Activated naive CD8-positive, alpha-beta T cell treated with anti-CD3 and anti-CD28 coated beads for 36 hours (primary cell): ENCODE results near the gene TNNT1. TPM values are rescaled to one million over a fixed set of nuclear protein-coding genes. Genes with fewer than 3 reads are reported as not detected.

Experiments
- DNase-seq: peaks from one replicate; pipeline ENCODE4 v3.0.0; 2021
- H3K27ac Mint-ChIP-seq: one replicate; pipeline ENCODE4 v1.8.0; 2022; ENCODE audit warnings: mild to moderate bottlenecking, moderate library complexity, mixed read lengths
- H3K27me3 Mint-ChIP-seq: one replicate; pipeline ENCODE4 v1.8.0; 2022; ENCODE audit warnings: mild to moderate bottlenecking, mixed read lengths
- H3K36me3 Mint-ChIP-seq: one replicate; pipeline ENCODE4 v1.8.0; 2021; ENCODE audit warnings: mild to moderate bottlenecking, mixed read lengths
- H3K4me1 Mint-ChIP-seq: one replicate; pipeline ENCODE4 v1.8.0; 2021; ENCODE audit warnings: mixed read lengths
- H3K4me3 Mint-ChIP-seq: one replicate; pipeline ENCODE4 v1.8.0; 2022; ENCODE audit warnings: mild to moderate bottlenecking, moderate library complexity, mixed read lengths
- H3K9me3 Mint-ChIP-seq: one replicate; pipeline ENCODE4 v1.8.0; 2022; ENCODE audit warnings: mixed read lengths
- total RNA-seq, 2 experiments: library from RNA; stranded (reverse); gene quantifications; one replicate each; pipeline ENCODE4 v1.2.3, GENCODE V29; 2021

The TNNT1 gene
- total RNA-seq, 2 experiments from 2014 or later: not detected

GRCh38 chr19:55134736-55135135 lies 14.3 kb downstream of the TNNT1 start:
- no peak for DNase-seq
- H3K4me1 Mint-ChIP-seq: peaks cover 2% of the 10 kb centered on the region
- no peaks in the 10 kb centered on the region for H3K36me3 Mint-ChIP-seq
- no peak overlapping the region for H3K4me3 Mint-ChIP-seq
- peaks cover 75% of the 10 kb centered on the region for H3K27me3 Mint-ChIP-seq
- H3K27ac Mint-ChIP-seq: no peak overlapping the region
- no peaks in the 10 kb centered on the region for H3K9me3 Mint-ChIP-seq

DNA sequence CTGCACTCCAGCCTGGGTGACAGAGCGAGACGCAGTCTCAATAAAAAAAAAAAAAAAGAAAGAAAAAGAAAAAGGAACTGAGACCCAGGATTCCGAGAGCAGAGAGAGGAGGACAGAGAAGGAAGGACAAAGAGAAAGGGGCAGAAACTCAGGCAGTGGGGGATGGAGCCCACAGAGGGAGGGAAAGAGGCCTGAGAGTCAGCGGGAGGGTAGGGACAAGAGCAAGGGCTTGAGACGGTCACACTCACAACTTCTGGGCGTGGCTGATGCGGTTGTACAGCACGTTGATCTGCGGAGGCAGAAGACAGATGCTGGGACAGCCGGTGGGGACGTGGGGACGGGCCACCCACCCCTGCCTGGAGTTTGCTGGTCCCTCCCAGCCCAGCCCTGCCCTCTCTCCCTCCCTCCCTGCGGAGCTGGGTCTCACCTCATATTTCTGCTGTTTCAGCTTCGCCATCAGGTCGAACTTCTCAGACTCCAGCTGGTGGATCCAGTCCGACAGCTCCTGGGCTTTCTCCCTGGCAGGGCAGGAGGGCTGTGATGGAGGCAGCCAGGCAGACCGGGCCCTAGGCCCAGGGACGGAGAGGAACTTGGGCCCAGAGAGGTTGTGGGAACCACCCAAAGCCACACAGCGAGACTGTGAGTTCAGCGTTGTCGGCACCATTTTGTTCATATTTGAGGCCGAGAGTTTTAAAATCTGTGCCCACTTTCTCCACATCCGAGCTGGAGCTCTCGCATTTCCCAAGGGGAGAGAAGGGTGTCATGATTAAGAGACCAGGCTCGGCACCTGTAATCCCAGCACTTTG lies 15.2 kb downstream of the TNNT1 start:
- no peak overlapping the region for H3K4me3 Mint-ChIP-seq
- H3K27me3 Mint-ChIP-seq: peaks cover 72% of the 10 kb centered on the region
- H3K27ac Mint-ChIP-seq: no peak overlapping the region
- H3K36me3 Mint-ChIP-seq: no peaks in the 10 kb centered on the region
- H3K4me1 Mint-ChIP-seq: peaks cover 2% of the 10 kb centered on the region
- no peak for DNase-seq
- H3K9me3 Mint-ChIP-seq: no peaks in the 10 kb centered on the region

- Mint-ChIP-seq H3K9me3 (no peaks in the 10 kb centered on the region), H3K27me3 (peaks cover 69% of the 10 kb centered on the region), H3K27ac (no peak overlapping the region), H3K4me1 (peaks cover 2% of the 10 kb centered on the region), H3K4me3 (no peak overlapping the region), H3K36me3 (no peaks in the 10 kb centered on the region)
- no peak for DNase-seq
Measured at GRCh38 chr19:55132453-55133129, 16.4 kb downstream of the TNNT1 start.

- Mint-ChIP-seq H3K27me3 (peaks cover 70% of the 10 kb centered on the region), H3K4me1 (peaks cover 2% of the 10 kb centered on the region), H3K27ac (no peak overlapping the region), H3K4me3 (no peak overlapping the region), H3K36me3 (no peaks in the 10 kb centered on the region), H3K9me3 (no peaks in the 10 kb centered on the region)
- DNase-seq: no peak
Measured at GRCh38 chr19:55131421-55131820, 17.6 kb downstream of the TNNT1 start.

DNA sequence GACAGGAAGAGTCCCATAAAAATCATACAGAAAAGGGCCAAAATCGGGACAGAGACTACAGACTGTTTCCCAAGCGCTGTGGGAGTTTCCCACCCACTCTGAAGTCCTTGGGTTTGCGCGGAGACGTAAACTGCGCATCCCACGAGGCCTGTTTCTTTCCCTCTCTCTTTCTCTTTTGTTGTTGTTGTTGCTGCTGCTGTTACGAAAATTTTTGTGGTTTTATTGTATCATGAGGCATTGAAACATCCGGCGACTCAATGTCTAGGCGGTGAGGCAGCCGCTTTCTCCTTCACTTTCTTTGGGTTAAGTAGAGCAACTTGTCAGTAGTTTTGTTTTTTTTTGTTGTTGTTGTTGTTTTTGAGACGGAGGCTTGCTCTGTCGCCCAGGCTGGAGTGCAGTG lies 30.0 kb downstream of the TNNT1 start:
- Mint-ChIP-seq H3K9me3 (peaks cover 1% of the 10 kb centered on the region), H3K36me3 (peaks cover 3% of the 10 kb centered on the region), H3K4me3 (peak overlapping the region; percentile 99), H3K27me3 (peaks cover 7% of the 10 kb centered on the region), H3K27ac (no peak overlapping the region), H3K4me1 (peaks cover 18% of the 10 kb centered on the region)
- DNase-seq: no peak

GRCh38 chr19:55118401-55118991 lies 30.5 kb downstream of the TNNT1 start:
- Mint-ChIP-seq H3K9me3 (peaks cover 1% of the 10 kb centered on the region), H3K4me1 (peaks cover 18% of the 10 kb centered on the region), H3K36me3 (peaks cover 3% of the 10 kb centered on the region), H3K27me3 (peaks cover 1% of the 10 kb centered on the region), H3K27ac (peak overlapping the region; percentile 91), H3K4me3 (peak overlapping the region; percentile 99)
- no peak for DNase-seq

DNA sequence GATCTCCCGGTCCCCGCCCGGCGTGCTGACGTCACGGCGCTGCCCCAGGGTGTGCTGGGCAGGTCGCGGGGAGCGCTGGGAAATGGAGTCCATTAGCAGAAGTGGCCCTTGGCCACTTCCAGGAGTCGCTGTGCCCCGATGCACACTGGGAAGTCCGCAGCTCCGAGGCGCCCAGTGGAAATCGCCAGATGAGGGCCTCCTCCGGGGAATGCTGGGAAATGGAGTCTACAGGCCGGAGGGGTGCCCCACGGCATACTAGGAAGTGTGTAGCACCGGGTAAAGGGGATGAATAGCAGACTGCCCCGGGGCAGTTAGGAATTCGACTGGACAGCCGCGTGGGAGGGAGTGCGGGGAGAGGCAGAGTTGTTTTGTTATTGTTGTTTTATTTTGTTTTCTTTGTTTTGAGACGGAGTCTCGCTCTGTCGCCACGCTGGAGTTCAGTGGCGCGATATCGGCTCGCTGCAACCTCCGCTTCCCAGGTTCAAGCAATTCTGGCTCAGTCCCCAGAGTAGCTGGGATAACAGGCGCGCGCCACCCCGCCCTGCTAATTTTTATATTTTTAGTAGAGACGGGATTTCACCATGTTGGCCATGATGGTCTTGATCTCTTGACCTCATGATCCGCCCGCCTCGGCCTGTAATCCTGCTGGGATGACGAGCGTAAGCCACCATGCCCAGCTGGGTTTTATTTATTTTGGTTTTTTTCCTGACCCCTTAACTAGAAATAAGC lies 31.2 kb downstream of the TNNT1 start:
- Mint-ChIP-seq H3K27ac (peak overlapping the region; percentile 91), H3K36me3 (peaks cover 3% of the 10 kb centered on the region), H3K4me1 (peaks cover 18% of the 10 kb centered on the region), H3K4me3 (peak overlapping the region; percentile 99), H3K27me3 (no peaks in the 10 kb centered on the region), H3K9me3 (peaks cover 1% of the 10 kb centered on the region)
- DNase-seq: peak; percentile 98

DNA sequence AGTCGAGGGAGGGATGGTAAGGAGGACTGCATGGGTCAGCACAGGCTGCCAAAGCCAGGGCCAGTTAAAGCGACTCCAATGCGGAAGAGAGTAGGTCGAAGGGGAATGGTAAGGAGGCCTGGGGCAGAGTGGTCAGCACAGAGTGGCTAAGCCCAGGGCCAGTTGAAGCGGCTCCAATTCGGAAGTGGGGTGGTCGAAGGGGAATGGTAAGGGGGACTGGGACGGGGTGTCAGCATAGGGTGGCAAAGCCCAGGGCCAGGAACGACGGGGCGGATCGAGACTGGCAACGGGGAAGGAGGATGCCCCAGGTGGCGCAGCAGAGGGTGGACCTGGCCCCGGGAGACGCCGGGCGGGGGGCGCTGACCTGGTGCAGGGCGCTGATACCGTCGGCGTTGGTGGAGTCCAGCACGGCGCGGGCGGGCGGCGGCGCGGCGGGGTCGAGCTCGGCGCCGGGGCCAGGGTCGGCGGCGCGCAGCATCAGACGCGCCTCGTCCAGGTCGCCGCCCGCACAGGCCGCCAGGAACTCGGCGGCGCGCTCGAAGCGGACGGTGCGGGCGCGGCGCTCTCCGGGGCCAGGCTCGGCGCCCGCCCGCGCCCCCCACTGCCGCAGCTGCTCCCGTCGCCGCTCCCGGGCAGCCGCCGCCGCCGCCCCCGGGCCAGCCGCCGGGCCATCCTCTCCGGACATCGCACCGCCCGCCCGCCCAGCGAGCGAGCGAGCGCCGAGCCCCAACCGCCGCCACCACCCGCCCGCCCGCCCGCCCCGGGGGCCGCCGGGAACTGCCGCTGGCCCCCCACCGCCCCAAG lies 31.9 kb downstream of the TNNT1 start, which contains the start of gene PPP1R12C:
PPP1R12C (minus strand) TSS at position 779 of the 804 bp plus-strand sequence; CDS start at position 685, 94 bp downstream.
- H3K27ac Mint-ChIP-seq: peak within 1 kb of the TSS; percentile 91
- no peaks in the 10 kb centered on the region for H3K27me3 Mint-ChIP-seq
- H3K9me3 Mint-ChIP-seq: peaks cover 1% of the 10 kb centered on the region
- DNase-seq: no peak
- H3K4me1 Mint-ChIP-seq: peaks cover 18% of the 10 kb centered on the region
- peaks cover 3% of the 10 kb centered on the region for H3K36me3 Mint-ChIP-seq
- peak within 1 kb of the TSS; percentile 99 for H3K4me3 Mint-ChIP-seq

- H3K27ac Mint-ChIP-seq: peak overlapping the region; percentile 82
- H3K36me3 Mint-ChIP-seq: peaks cover 3% of the 10 kb centered on the region
- peaks cover 1% of the 10 kb centered on the region for H3K9me3 Mint-ChIP-seq
- peak overlapping the region; percentile 91 for H3K4me3 Mint-ChIP-seq
- peak; percentile 61 for DNase-seq
- no peaks in the 10 kb centered on the region for H3K27me3 Mint-ChIP-seq
- peaks cover 18% of the 10 kb centered on the region for H3K4me1 Mint-ChIP-seq
Measured at GRCh38 chr19:55116232-55116858, 32.7 kb downstream of the TNNT1 start.

DNA sequence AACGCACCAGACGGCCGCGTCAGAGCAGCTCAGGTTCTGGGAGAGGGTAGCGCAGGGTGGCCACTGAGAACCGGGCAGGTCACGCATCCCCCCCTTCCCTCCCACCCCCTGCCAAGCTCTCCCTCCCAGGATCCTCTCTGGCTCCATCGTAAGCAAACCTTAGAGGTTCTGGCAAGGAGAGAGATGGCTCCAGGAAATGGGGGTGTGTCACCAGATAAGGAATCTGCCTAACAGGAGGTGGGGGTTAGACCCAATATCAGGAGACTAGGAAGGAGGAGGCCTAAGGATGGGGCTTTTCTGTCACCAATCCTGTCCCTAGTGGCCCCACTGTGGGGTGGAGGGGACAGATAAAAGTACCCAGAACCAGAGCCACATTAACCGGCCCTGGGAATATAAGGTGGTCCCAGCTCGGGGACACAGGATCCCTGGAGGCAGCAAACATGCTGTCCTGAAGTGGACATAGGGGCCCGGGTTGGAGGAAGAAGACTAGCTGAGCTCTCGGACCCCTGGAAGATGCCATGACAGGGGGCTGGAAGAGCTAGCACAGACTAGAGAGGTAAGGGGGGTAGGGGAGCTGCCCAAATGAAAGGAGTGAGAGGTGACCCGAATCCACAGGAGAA lies 33.5 kb downstream of the TNNT1 start:
- Mint-ChIP-seq H3K27me3 (no peaks in the 10 kb centered on the region), H3K4me1 (peaks cover 18% of the 10 kb centered on the region)

GRCh38 chr19:55114566-55115145 lies 34.4 kb downstream of the TNNT1 start:
- peaks cover 1% of the 10 kb centered on the region for H3K9me3 Mint-ChIP-seq
- H3K4me3 Mint-ChIP-seq: peak overlapping the region; percentile 91
- no peaks in the 10 kb centered on the region for H3K27me3 Mint-ChIP-seq
- H3K4me1 Mint-ChIP-seq: peaks cover 18% of the 10 kb centered on the region
- H3K36me3 Mint-ChIP-seq: peaks cover 3% of the 10 kb centered on the region
- H3K27ac Mint-ChIP-seq: no peak overlapping the region
- no peak for DNase-seq

More for the DNA sequence above, 33.5 kb downstream of the TNNT1 start:
- Mint-ChIP-seq H3K4me3 (peak overlapping the region; percentile 91), H3K36me3 (peaks cover 3% of the 10 kb centered on the region), H3K27ac (peak overlapping the region; percentile 82), H3K9me3 (peaks cover 1% of the 10 kb centered on the region)
- DNase-seq: no peak

DNA sequence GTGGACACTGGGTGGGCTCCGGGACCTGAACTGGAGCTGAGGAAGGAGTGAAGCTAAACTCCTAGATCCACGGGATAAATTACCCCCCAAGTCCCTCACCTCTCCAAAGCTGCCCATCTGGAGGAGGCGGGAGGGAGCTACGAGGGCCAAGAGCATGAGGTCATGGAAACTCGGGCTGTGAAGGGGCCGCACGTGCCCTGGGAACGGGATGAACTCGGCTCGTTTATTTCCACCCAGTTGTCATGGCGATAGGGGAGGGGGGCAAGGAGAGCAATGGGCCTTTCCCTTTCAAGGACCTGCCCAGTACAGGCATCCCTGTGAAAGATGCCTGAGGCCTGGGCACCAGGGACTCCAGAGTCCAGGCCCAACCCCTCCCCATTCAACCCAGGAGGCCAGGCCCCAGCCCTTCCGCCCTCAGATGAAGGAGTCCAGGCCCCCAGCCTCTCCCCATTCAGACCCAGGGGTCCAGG lies 35.4 kb downstream of the TNNT1 start:
- no peaks in the 10 kb centered on the region for H3K27me3 Mint-ChIP-seq
- H3K36me3 Mint-ChIP-seq: peaks cover 11% of the 10 kb centered on the region
- H3K4me3 Mint-ChIP-seq: no peak overlapping the region
- peaks cover 13% of the 10 kb centered on the region for H3K4me1 Mint-ChIP-seq
- DNase-seq: no peak
- H3K27ac Mint-ChIP-seq: no peak overlapping the region
- H3K9me3 Mint-ChIP-seq: no peaks in the 10 kb centered on the region
